D721Med (cell line): ENCODE data around the gene PADI3.

Experiments used
- DNase-seq: peaks from one replicate; pipeline ENCODE4 v3.0.0; 2011; ENCODE audit warnings: low spot score; ENCODE audit not compliant: insufficient read length
- FAIRE-seq: peaks from 2 replicates; lab custom pipeline; 2011; peaks lifted over from hg19 to GRCh38; lab: Jason Lieb, UNC
- TF ChIP-seq, protein P1 (sequence below): IDR thresholded peaks from 2 replicates; pipeline ENCODE4 v1.5.1; 2012; ENCODE audit warnings: mild to moderate bottlenecking, control low read depth; ENCODE audit not compliant: insufficient read depth; ENCODE audit errors: missing control alignments

PADI3 gene, protein sequence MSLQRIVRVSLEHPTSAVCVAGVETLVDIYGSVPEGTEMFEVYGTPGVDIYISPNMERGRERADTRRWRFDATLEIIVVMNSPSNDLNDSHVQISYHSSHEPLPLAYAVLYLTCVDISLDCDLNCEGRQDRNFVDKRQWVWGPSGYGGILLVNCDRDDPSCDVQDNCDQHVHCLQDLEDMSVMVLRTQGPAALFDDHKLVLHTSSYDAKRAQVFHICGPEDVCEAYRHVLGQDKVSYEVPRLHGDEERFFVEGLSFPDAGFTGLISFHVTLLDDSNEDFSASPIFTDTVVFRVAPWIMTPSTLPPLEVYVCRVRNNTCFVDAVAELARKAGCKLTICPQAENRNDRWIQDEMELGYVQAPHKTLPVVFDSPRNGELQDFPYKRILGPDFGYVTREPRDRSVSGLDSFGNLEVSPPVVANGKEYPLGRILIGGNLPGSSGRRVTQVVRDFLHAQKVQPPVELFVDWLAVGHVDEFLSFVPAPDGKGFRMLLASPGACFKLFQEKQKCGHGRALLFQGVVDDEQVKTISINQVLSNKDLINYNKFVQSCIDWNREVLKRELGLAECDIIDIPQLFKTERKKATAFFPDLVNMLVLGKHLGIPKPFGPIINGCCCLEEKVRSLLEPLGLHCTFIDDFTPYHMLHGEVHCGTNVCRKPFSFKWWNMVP

DNA sequence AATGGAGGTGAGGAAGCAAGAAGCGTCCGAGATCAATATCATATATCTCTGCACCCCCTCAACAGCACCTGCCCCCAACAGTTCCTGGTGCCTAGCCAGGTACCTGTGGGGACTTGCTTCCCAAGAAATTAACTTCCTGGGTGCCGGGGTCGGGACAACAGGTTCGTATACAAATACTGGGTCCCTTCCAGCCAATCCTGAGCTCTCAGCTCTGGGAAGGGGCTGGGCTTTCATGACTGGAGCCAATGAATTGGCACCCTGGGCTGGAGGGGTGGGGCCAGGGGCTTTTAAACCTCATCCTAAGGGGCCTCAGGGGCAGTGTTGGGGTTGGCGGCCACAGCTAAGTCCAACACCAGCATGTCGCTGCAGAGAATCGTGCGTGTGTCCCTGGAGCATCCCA, at the start of gene PADI3:
Gene PADI3 (plus strand): TSS at position 318 of the 400 bp plus-strand sequence. CDS start 40 bp downstream, at position 358.
- TF ChIP-seq, protein P1, sequence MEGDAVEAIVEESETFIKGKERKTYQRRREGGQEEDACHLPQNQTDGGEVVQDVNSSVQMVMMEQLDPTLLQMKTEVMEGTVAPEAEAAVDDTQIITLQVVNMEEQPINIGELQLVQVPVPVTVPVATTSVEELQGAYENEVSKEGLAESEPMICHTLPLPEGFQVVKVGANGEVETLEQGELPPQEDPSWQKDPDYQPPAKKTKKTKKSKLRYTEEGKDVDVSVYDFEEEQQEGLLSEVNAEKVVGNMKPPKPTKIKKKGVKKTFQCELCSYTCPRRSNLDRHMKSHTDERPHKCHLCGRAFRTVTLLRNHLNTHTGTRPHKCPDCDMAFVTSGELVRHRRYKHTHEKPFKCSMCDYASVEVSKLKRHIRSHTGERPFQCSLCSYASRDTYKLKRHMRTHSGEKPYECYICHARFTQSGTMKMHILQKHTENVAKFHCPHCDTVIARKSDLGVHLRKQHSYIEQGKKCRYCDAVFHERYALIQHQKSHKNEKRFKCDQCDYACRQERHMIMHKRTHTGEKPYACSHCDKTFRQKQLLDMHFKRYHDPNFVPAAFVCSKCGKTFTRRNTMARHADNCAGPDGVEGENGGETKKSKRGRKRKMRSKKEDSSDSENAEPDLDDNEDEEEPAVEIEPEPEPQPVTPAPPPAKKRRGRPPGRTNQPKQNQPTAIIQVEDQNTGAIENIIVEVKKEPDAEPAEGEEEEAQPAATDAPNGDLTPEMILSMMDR = no peak
- DNase-seq = no peak
- no peak for FAIRE-seq

DNA sequence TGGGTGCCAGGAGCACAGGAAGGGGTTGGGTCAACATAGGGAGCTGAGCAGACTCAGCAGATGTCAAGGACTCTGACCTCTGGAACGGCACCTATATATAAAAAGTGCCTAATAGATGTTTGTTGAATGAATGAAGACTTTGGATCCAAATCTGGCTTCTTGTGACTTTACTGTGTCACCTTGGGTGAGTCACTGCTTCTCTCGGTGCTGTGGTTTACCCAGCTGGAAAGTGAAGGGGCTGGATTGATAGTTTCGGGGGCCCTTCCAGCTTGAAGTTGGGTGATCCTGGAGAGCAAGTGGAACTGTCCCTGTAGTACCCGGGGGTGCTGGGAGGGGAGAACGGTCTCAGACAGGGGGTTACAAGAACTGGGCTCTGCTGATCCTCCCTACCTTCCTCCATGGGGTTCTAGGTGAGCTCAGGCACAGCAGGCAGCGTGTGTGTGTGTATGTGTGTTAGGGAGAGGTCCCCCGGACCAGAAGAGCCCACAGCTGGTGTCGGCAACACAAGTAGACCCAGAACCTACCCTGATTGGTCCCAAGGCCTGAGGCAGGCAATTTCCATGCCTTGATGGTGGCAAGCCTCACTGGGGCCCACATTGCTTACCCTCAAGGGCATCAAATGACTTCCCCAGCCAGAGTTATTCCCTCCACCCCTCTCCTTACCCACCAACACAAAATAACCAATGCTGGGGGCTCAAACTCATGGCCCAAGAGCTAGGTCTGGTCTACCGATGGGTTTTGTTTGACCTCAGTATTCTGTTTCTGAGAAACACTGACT, 49.4 kb upstream of the PADI3 start:
- no peak for FAIRE-seq
- no peak for DNase-seq
- TF ChIP-seq, protein P1 = no peak

DNA sequence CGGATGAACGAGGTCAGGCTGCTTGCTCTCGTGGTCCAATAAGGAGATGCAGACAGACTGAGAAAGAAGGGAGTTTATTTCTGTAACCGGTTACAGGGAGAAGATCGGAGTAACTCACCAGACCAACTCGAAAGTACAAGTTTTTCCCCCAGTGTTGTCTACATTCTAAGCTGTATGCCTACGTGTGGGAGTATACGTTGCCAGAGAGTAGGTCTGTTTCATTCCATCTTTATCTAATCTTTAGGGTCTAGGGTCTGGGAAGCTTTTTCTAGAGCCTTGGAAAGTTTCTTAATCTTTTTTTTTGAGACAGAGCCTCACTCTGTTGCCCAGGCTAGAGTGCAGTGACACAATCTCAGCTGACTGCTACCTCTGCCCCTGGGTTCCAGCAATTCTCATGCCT, 48.7 kb upstream of the PADI3 start:
- FAIRE-seq (no peak), DNase-seq (no peak)
- TF ChIP-seq, protein P1 = no peak

DNA sequence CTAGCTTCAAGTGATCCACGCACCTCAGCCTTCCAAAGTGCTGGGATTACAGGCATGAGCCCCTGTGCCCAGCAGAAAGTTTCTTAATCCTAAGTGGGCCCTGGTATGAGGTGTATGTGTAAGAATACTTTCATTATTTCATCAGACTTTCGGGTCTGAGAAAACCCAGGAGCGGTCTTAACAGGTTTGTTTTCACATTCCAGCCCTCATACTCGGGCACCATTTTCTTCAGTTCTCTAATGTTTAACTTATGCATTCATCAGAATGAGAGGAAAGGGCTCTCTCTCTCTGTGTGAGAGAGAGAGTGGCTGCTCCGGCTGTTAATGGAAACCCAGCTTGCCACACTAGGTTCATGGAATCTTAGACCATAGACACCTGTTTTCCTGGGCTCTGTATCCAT, 48.1 kb upstream of the PADI3 start:
- FAIRE-seq (no peak), DNase-seq (no peak)

DNA sequence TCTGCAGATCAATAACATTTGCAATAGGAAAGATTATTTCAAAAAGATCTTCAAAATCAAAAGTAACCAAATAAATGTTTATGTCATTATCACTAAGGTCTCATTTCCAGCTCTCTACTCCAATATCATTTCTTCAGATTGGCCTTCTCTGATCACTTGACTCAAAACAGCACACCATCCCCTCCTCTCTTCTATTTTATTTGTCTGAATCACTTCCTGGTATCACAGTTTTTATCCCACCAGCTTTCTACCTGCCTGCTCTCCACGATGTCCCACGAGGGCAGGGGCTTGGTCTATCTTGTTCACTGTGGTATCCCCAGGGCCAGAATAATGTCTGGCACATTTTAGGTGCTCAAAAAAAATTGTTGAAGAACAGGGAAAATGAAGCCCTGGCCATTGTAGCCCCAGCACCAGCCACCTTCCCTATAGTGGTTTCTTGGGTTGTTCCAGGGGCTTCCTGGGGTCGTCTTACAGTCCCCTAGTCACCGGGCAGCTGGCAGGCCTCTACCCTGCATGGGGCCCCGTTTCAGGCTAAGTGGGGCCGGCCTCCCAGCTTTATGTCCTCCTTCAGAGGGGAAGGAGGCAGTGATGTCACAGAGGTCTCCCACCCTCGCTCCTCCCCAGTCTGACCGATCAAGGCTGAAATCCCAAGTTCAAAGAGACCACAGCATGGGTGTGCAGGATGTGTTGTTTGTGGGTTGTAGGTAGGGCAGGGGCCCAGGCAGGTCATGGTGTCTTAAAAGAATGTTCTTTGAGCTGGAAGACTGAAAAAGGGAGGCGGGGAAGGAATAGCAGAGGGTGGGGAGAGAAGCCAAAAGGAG, 47.5 kb upstream of the PADI3 start:
- TF ChIP-seq, protein P1 = no peak
- no peak for DNase-seq
- FAIRE-seq = no peak

More for the DNA sequence above, 48.1 kb upstream of the PADI3 start:
- TF ChIP-seq, protein P1 = no peak

DNA sequence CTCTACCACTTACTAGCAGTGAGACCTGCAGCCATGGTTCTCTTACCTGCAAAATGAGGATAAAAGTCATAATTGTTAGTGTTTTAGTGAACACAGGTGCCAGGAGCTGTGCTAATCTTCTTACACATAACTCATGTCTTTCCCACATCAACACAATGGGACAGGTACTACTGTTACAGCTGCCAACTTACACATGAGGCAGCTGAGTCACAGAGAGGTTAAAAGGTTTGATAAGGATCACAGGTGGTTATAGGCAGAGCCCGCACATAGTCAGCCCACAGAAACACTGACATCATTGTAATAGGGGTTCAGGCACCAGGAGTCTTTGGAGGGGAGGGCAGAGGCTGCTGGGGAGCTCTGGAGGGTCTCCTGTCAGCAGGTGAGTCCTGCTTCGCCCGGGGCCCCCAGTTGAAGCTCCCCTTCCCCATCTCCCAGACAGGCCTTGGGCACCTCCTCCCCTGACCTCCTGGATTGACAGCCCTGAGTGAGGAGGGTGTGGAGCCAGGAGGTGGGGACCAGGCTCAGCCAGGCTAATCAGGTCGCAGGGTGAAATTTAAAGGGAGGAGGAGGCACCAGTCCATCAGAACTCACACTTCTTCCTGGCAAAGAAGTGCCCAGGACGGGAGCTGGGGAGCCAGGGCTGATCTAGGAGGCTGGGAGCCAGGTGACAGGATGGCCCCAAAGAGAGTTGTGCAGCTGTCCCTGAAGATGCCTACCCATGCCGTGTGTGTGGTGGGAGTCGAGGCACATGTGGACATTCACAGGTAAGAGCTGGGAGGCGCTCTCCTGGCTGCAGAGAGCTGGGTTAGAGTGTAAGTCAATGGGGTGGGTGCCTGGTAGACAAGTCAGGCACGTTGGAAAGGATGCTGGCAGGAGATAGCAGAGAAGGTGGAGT, 44.1 kb upstream of the PADI3 start, which contains the start of gene PADI1:
Gene PADI1 (plus strand): TSS at position 583 of the 895 bp plus-strand sequence. CDS start 90 bp downstream, at position 673.
- TF ChIP-seq, protein P1 = no peak
- DNase-seq (no peak), FAIRE-seq (no peak)
